Activated CD8-positive, alpha-beta T cell treated with anti-CD3 and anti-CD28 coated beads for 36 hours (primary cell): ENCODE results near the gene SLC66A3. TPM values are rescaled to one million over a fixed set of nuclear protein-coding genes. Genes with fewer than 3 reads are reported as not detected.

Experiments
- ATAC-seq: fragments of 200-7000 bp; cut with Tn5 transposase; one replicate; pipeline ENCODE4 v1.10.0; 2021; ENCODE audit warnings: mild to moderate bottlenecking, moderate library complexity
- CTCF ChIA-PET: fragments of 350-600 bp; sonication (Branson Sonifier 250); formaldehyde crosslinking; loops from one replicate; lab custom pipeline; 2021; ENCODE audit warnings: antibody characterized with exemption; lab: Charles Lee
- POLR2A ChIA-PET: fragments of 350-600 bp; sonication (Branson Sonifier 250); formaldehyde crosslinking; loops from one replicate; lab custom pipeline; 2021; ENCODE audit warnings: antibody characterized with exemption; lab: Charles Lee
- DNase-seq: peaks from one replicate; pipeline ENCODE4 v3.0.0-alpha.2; 2020
- H3K27ac Mint-ChIP-seq: one replicate; pipeline ENCODE4 v1.8.0; 2021; ENCODE audit warnings: mild to moderate bottlenecking, mixed read lengths
- H3K27me3 Mint-ChIP-seq: one replicate; pipeline ENCODE4 v1.8.0; 2021; ENCODE audit warnings: mixed read lengths
- H3K36me3 Mint-ChIP-seq: one replicate; pipeline ENCODE4 v1.8.0; 2021; ENCODE audit warnings: low read depth, mixed read lengths
- H3K4me1 Mint-ChIP-seq: one replicate; pipeline ENCODE4 v1.8.0; 2021; ENCODE audit warnings: low read depth, mixed read lengths
- H3K4me3 Mint-ChIP-seq: one replicate; pipeline ENCODE4 v1.8.0; 2021; ENCODE audit warnings: mild to moderate bottlenecking, moderate library complexity, mixed read lengths
- H3K9me3 Mint-ChIP-seq: one replicate; pipeline ENCODE4 v1.8.0; 2021; ENCODE audit warnings: mixed read lengths
- intact Hi-C: fragments of 100-400 bp; cut with micrococcal nuclease; formaldehyde crosslinking; loops from one replicate; pipeline ENCODE4 v1.10.0; 2022
- total RNA-seq, 2 experiments: library from RNA; stranded (reverse); gene quantifications; one replicate each; pipeline ENCODE4 v1.2.3, GENCODE V29; 2021
- TF ChIP-seq, protein P1 (sequence below): fragments of 200-600 bp; IDR thresholded peaks from one replicate; pipeline ENCODE4 v1.8.0; 2022; ENCODE audit warnings: antibody characterized with exemption, mild to moderate bottlenecking

The SLC66A3 gene
- total RNA-seq, 2 experiments from 2014 or later: 10.4 to 10.6 TPM

DNA sequence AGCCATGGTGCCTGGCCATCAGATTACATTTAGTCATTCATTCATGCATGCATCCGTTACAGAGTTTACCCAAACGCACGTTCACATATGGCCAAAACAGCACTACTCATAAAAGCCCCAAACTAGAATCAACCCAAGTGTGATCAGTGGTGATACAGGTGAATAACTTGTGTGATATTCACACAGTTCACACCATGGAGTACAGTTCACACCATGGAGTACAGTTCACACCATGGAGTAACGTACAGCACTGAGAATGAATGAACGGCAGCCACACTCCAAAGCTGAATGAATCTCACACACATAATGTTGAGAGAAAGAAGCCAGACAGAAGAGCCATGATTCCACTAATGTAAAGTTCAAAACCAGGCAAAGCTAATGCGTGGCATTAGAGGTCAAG, 12.3 kb upstream of the SLC66A3 start:
- Mint-ChIP-seq H3K27ac (no peak overlapping the region), H3K4me3 (no peak overlapping the region), H3K27me3 (no peaks in the 10 kb centered on the region), H3K36me3 (no peaks in the 10 kb centered on the region), H3K9me3 (no peaks in the 10 kb centered on the region), H3K4me1 (no peaks in the 10 kb centered on the region)
- intact Hi-C loops: no loop called here
- CTCF ChIA-PET: interaction anchor here (1.0 to 2.4 kb wide), 4 partner anchors 10 to 307 kb away, joined by 4 to 12 read pairs (median 6); a partner anchor contains a TSS
- DNase-seq: no peak
- POLR2A ChIA-PET: interaction anchor here (0.9 to 2.1 kb wide), 2 partner anchors 10 to 12 kb away, joined by 3 to 8 read pairs; partner anchors contain the start of gene SLC66A3
- ATAC-seq: no peak
- TF ChIP-seq, protein P1, sequence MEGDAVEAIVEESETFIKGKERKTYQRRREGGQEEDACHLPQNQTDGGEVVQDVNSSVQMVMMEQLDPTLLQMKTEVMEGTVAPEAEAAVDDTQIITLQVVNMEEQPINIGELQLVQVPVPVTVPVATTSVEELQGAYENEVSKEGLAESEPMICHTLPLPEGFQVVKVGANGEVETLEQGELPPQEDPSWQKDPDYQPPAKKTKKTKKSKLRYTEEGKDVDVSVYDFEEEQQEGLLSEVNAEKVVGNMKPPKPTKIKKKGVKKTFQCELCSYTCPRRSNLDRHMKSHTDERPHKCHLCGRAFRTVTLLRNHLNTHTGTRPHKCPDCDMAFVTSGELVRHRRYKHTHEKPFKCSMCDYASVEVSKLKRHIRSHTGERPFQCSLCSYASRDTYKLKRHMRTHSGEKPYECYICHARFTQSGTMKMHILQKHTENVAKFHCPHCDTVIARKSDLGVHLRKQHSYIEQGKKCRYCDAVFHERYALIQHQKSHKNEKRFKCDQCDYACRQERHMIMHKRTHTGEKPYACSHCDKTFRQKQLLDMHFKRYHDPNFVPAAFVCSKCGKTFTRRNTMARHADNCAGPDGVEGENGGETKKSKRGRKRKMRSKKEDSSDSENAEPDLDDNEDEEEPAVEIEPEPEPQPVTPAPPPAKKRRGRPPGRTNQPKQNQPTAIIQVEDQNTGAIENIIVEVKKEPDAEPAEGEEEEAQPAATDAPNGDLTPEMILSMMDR: no peak

DNA sequence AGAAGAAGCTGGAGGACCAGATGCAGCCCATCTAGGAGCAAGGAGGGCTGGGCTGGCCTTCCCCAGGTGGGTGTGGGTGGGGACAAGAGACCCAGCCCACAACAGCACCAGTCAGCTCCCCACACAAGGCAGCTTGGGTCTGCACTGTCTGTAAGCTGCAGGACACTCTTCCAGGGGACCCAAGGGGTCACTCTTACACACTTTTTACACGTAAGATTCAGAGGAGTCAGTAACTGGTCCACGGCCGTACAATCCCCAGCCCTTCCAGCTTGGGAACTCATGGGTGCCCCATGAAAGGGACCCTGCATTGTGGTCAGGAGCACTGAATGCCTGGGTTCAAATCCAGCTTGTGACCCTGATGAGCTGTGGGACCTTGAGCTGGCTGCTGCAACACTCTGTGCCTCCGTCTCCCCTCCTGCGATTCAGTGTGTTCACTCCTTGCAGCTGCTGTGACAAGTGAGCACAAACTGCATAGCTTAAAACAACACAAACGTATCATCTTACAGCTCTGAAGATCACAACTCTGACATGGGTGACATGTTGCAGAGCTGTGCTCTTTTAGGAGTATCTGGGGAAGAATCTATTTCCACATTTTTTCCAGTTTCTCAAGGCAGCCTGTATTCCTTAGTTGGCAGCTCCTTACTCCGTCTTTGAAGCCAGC, 11.1 kb upstream of the SLC66A3 start:
- POLR2A ChIA-PET: interaction anchor here (2.1 kb wide), 1 partner anchor 12 kb away, joined by 8 read pairs; a partner anchor contains a TSS
- intact Hi-C loops: no loop called here
- Mint-ChIP-seq H3K4me3 (no peak overlapping the region), H3K27me3 (no peaks in the 10 kb centered on the region), H3K36me3 (no peaks in the 10 kb centered on the region), H3K9me3 (no peaks in the 10 kb centered on the region), H3K4me1 (no peaks in the 10 kb centered on the region), H3K27ac (no peak overlapping the region)
- CTCF ChIA-PET: interaction anchor here (0.6 to 2.4 kb wide), 4 partner anchors 8 to 309 kb away, joined by 3 to 12 read pairs (median 4); a partner anchor contains a TSS
- TF ChIP-seq, protein P1: no peak
- DNase-seq (no peak), ATAC-seq (no peak)

- TF ChIP-seq, protein P1: no peak
- ATAC-seq (no peak), DNase-seq (no peak)
- CTCF ChIA-PET: interaction anchor here (0.6 to 2.4 kb wide), 2 partner anchors 8 to 12 kb away, joined by 3 to 12 read pairs; a partner anchor contains a TSS
- Mint-ChIP-seq H3K27ac (no peak overlapping the region), H3K4me1 (no peaks in the 10 kb centered on the region), H3K9me3 (no peaks in the 10 kb centered on the region), H3K36me3 (no peaks in the 10 kb centered on the region), H3K4me3 (no peak overlapping the region), H3K27me3 (no peaks in the 10 kb centered on the region)
- intact Hi-C loops: no loop called here
- POLR2A ChIA-PET: interaction anchor here (2.1 kb wide), 1 partner anchor 12 kb away, joined by 8 read pairs; a partner anchor contains a TSS
Observed at GRCh38 chr2:11144738-11145079, 10.6 kb upstream of the SLC66A3 start.

- POLR2A ChIA-PET: no interaction called here
- TF ChIP-seq, protein P1: no peak
Observed at GRCh38 chr2:11145350-11145749, 9.9 kb upstream of the SLC66A3 start.

GRCh38 chr2:11146076-11146475, 9.2 kb upstream of the SLC66A3 start:
- Mint-ChIP-seq H3K27me3 (no peaks in the 10 kb centered on the region), H3K9me3 (no peaks in the 10 kb centered on the region), H3K4me3 (no peak overlapping the region), H3K4me1 (no peaks in the 10 kb centered on the region), H3K27ac (no peak overlapping the region), H3K36me3 (no peaks in the 10 kb centered on the region)
- intact Hi-C loops: no loop called here
- ATAC-seq (no peak), DNase-seq (no peak)
- CTCF ChIA-PET: no interaction called here
- POLR2A ChIA-PET: no interaction called here
- TF ChIP-seq, protein P1: no peak

More at GRCh38 chr2:11145350-11145749, 9.9 kb upstream of the SLC66A3 start:
- no peaks in the 10 kb centered on the region for H3K36me3 Mint-ChIP-seq
- H3K9me3 Mint-ChIP-seq: no peaks in the 10 kb centered on the region
- no peak overlapping the region for H3K27ac Mint-ChIP-seq
- CTCF ChIA-PET: interaction anchor here (2.4 kb wide), 1 partner anchor 13 kb away, joined by 12 read pairs; a partner anchor contains a TSS
- no peaks in the 10 kb centered on the region for H3K4me1 Mint-ChIP-seq
- DNase-seq: no peak
- H3K27me3 Mint-ChIP-seq: no peaks in the 10 kb centered on the region
- ATAC-seq: no peak
- intact Hi-C loops: no loop called here
- H3K4me3 Mint-ChIP-seq: no peak overlapping the region
